GM18868 (cell line): Measurements from ENCODE around the gene TRAF7.

ENCODE experiments used
- ATAC-seq: cut with Tn5 transposase; IDR thresholded peaks from one replicate; pipeline ENCODE4 v1.9.1; 2021; ENCODE audit warnings: mild to moderate bottlenecking, moderate library complexity; ENCODE audit not compliant: unreplicated experiment

The TRAF7 gene

GRCh38 chr16:2180962-2181923 lies 25.7 kb downstream of the TRAF7 start:
- ATAC-seq, result no peak

GRCh38 chr16:2181952-2182351 lies 26.4 kb downstream of the TRAF7 start:
- no peak for ATAC-seq

- no peak for ATAC-seq
Measured at GRCh38 chr16:2183671-2184070, 28.1 kb downstream of the TRAF7 start.

GRCh38 chr16:2184346-2184745 lies 28.8 kb downstream of the TRAF7 start:
- ATAC-seq, result no peak

- ATAC-seq, result no peak
Measured at GRCh38 chr16:2184962-2185361, 29.4 kb downstream of the TRAF7 start.

GRCh38 chr16:2186064-2186463 lies 30.5 kb downstream of the TRAF7 start:
- ATAC-seq, result no peak

- ATAC-seq, result no peak
Measured at GRCh38 chr16:2186505-2186904, 30.9 kb downstream of the TRAF7 start.

- no peak for ATAC-seq
Measured at GRCh38 chr16:2187212-2187611, 31.6 kb downstream of the TRAF7 start.

- ATAC-seq, result no peak
Measured at GRCh38 chr16:2188395-2188794, 32.8 kb downstream of the TRAF7 start.

- no peak for ATAC-seq
Measured at GRCh38 chr16:2189252-2189893, 33.8 kb downstream of the TRAF7 start.

GRCh38 chr16:2190002-2190658 lies 34.5 kb downstream of the TRAF7 start:
- ATAC-seq, result no peak

GRCh38 chr16:2190659-2191445 lies 35.3 kb downstream of the TRAF7 start:
- ATAC-seq, result no peak

GRCh38 chr16:2191446-2191706 lies 35.8 kb downstream of the TRAF7 start:
- no peak for ATAC-seq

GRCh38 chr16:2194166-2194834 lies 38.7 kb downstream of the TRAF7 start:
- no peak for ATAC-seq

GRCh38 chr16:2194852-2195321 lies 39.3 kb downstream of the TRAF7 start:
- no peak for ATAC-seq

GRCh38 chr16:2195322-2196161 lies 40.0 kb downstream of the TRAF7 start:
- ATAC-seq, result no peak

- ATAC-seq, result no peak
Measured at GRCh38 chr16:2196162-2196980, 40.8 kb downstream of the TRAF7 start, which contains the start of gene CASKIN1. CASKIN1 (minus strand) TSS chr16:2196605; CDS start chr16:2196432, 173 bp downstream.

GRCh38 chr16:2196981-2197511 lies 41.5 kb downstream of the TRAF7 start:
- ATAC-seq, result no peak
